Panc1 (cell line): ENCODE results near the gene DZIP1.

Source experiments
- POLR2AphosphoS5 ChIP-seq: IDR thresholded peaks from 2 replicates; pipeline ENCODE4 v1.6.1; 2012; ENCODE audit warnings: mild to moderate bottlenecking, low read depth, low read length, moderate library complexity
- TF ChIP-seq, protein P1 (sequence below): fragments of 450-650 bp; IDR thresholded peaks from 2 replicates; pipeline ENCODE4 v1.5.1; 2017; ENCODE audit warnings: mild to moderate bottlenecking
- TF ChIP-seq, protein P2 (sequence below), 2 experiments: IDR thresholded peaks; 2 replicates each; pipeline ENCODE4 v1.6.1; 2011 to 2012; ENCODE audit warnings: low read depth in 2 of 2, control low read depth in 1 of 2, low read length in 1 of 2, mild to moderate bottlenecking in 1 of 2, moderate library complexity in 1 of 2; ENCODE audit not compliant: insufficient read depth in 1 of 2

DNA sequence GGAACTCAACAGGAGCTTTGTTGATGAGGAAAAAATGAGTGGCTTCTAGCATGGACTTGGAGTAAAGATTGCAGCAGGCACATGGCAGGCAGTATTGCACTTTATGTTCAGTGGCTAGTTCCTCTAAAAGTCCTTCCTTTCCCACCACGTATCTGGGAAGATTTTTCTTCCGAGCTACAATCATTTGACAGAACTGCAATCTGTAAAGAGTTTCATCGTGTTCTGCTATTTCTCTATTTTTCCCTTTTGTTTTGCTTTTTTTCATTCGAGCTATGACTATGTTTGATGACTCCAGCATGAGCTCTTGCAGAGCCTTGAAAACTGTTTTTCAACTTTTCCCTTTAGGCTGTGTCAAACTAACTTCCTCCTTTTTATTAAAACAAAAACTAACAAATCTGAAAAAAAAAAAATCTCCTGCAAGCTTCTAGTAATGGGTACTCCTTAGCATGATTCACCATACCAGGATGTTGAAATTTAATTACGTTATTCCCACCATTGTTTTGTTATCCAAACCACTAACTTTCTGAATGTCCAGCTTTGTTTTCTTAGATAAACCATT, 79.7 kb downstream of the DZIP1 start:
- TF ChIP-seq, protein P1, sequence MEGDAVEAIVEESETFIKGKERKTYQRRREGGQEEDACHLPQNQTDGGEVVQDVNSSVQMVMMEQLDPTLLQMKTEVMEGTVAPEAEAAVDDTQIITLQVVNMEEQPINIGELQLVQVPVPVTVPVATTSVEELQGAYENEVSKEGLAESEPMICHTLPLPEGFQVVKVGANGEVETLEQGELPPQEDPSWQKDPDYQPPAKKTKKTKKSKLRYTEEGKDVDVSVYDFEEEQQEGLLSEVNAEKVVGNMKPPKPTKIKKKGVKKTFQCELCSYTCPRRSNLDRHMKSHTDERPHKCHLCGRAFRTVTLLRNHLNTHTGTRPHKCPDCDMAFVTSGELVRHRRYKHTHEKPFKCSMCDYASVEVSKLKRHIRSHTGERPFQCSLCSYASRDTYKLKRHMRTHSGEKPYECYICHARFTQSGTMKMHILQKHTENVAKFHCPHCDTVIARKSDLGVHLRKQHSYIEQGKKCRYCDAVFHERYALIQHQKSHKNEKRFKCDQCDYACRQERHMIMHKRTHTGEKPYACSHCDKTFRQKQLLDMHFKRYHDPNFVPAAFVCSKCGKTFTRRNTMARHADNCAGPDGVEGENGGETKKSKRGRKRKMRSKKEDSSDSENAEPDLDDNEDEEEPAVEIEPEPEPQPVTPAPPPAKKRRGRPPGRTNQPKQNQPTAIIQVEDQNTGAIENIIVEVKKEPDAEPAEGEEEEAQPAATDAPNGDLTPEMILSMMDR: no peak
- no peak for TF ChIP-seq POLR2AphosphoS5
- TF ChIP-seq, protein P2, sequence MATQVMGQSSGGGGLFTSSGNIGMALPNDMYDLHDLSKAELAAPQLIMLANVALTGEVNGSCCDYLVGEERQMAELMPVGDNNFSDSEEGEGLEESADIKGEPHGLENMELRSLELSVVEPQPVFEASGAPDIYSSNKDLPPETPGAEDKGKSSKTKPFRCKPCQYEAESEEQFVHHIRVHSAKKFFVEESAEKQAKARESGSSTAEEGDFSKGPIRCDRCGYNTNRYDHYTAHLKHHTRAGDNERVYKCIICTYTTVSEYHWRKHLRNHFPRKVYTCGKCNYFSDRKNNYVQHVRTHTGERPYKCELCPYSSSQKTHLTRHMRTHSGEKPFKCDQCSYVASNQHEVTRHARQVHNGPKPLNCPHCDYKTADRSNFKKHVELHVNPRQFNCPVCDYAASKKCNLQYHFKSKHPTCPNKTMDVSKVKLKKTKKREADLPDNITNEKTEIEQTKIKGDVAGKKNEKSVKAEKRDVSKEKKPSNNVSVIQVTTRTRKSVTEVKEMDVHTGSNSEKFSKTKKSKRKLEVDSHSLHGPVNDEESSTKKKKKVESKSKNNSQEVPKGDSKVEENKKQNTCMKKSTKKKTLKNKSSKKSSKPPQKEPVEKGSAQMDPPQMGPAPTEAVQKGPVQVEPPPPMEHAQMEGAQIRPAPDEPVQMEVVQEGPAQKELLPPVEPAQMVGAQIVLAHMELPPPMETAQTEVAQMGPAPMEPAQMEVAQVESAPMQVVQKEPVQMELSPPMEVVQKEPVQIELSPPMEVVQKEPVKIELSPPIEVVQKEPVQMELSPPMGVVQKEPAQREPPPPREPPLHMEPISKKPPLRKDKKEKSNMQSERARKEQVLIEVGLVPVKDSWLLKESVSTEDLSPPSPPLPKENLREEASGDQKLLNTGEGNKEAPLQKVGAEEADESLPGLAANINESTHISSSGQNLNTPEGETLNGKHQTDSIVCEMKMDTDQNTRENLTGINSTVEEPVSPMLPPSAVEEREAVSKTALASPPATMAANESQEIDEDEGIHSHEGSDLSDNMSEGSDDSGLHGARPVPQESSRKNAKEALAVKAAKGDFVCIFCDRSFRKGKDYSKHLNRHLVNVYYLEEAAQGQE (IDR thresholded peaks at IDR 0.05; ENCODE audit: insufficient read depth in 1 of 2, low read depth in 2 of 2, low read length in 1 of 2): no peak
